Endometrium (tissue), 2 donors: ENCODE data around the gene LHFPL3.
"Not testable (repeated sequence)": the region's sequence is repeated elsewhere in the genome, so short reads cannot be mapped to it uniquely, and the experiment has no call there.

ENCODE experiments used
- FAIRE-seq: peaks from 2 replicates; lab custom pipeline; 2012; peaks lifted over from hg19 to GRCh38; lab: Jason Lieb, UNC
- donor health status: control.
- donor health status: control.

Gene LHFPL3

GRCh38 chr7:104482362-104483037, 154.1 kb downstream of the LHFPL3 start:
- no peak for FAIRE-seq

GRCh38 chr7:104486931-104487330, 158.5 kb downstream of the LHFPL3 start:
- no peak for FAIRE-seq

- FAIRE-seq, result no peak
Observed at GRCh38 chr7:104487642-104488041, 159.2 kb downstream of the LHFPL3 start.

DNA sequence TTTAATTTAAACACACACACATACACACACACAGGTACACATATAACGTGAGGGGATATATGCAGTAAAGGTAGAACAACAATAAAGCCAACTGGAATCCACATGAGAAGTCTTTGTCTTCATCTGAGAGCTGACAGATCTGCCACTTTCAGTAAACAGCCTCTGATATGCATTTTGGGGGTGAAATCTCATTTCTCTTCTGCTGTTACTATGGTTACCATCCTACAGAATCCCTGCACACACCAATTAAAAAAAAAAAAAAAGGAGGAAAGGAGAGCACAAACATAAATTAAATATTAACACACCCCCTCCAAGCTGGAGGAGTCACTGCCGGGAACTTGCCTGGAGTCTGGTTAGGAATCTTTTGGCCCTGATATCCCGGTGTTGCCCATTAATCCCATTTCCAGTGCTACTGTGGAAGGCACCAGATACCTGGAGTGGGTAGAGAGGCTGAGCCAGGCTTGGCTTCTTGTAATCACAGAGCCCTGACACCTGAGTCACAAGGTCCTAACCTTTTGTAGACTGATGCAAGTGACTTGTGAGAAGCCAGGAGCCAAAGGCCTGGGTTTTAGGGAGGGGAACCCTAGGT, 169.1 kb downstream of the LHFPL3 start:
- FAIRE-seq, result no peak

DNA sequence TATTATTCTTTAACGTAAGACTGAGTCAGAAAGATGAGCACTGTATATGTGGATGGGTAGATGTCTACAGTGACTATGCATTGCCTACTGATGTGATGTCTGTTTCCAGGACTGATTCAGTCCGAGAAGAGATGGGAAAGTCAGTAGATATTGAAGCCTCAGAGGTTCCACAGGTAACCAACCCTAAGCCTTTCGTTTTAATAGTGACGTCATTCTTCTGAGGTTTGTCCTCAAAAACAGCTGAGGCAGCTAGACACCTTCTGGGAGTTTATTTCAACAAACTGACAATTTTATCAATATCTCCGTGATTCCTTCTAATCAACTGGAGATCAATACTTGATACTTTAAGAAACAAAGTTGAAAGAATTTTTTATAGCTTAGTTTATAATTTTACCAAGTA, 171.6 kb downstream of the LHFPL3 start:
- FAIRE-seq, result no peak

DNA sequence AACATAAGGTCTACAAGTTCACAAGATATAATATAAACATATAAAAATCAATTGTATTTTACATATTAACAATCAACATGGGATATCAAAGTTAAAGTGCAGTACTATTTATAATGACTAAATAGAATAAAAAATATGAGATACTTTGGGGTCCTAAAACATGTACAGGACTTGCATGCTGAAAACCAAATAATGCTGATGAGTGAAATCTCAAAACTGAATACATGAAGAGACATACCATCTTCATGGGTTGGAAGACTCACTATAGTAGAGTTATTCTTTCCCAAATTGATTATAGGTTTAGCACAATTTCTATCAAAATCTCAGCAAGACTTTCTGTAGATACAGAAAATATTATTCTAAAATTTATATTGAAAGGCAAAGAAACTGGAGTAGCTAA, 181.5 kb downstream of the LHFPL3 start:
- FAIRE-seq, result no peak

- FAIRE-seq, result no peak
Observed at GRCh38 chr7:104524853-104525252, 196.4 kb downstream of the LHFPL3 start.

GRCh38 chr7:104528142-104528541, 199.7 kb downstream of the LHFPL3 start:
- peak; percentile 18 for FAIRE-seq

- FAIRE-seq, result no peak
Observed at GRCh38 chr7:104529567-104529966, 201.2 kb downstream of the LHFPL3 start.

DNA sequence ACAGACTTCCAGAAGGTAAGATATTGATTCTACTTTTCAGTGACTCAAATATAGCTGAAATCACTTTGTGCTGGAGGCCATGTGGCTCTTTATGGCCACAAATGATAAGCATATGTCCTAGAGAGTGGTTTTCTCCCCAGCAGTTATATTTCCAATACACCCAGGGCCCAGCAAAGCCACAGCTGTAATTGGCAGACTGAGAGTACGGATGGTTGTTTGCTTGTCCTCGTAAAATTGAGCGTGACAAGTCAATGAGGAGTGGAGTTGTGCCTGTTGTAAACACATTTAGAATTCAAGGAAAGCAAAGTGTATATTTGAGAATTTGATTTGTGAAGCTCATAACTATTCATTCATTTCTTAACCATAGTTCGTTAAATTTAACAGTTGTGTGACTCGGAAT, 201.8 kb downstream of the LHFPL3 start:
- peak; percentile 67 for FAIRE-seq

- no peak for FAIRE-seq
Observed at GRCh38 chr7:104534149-104534548, 205.7 kb downstream of the LHFPL3 start.

DNA sequence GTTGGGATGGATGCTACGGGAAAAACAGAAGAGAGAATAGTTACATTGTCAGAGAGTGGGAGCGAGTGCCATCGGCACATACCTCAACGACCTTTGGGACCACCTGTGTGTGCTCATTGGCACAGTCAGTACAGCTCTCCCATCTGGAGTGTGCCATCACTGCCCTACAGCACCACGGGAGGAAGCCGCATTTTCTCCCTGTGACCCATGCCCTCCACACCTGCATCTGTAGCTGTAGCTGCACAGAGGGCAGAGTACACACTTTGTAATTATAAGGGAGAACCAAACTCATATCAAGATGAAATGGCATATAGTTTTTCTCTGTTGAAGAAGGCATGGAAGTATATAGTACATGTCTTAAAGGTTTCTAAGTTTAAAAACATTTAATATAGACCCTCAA, 207.4 kb downstream of the LHFPL3 start:
- FAIRE-seq, result no peak

- no peak for FAIRE-seq
Observed at GRCh38 chr7:104536956-104537355, 208.6 kb downstream of the LHFPL3 start.

- FAIRE-seq, result no peak
Observed at GRCh38 chr7:104538152-104538551, 209.7 kb downstream of the LHFPL3 start.

DNA sequence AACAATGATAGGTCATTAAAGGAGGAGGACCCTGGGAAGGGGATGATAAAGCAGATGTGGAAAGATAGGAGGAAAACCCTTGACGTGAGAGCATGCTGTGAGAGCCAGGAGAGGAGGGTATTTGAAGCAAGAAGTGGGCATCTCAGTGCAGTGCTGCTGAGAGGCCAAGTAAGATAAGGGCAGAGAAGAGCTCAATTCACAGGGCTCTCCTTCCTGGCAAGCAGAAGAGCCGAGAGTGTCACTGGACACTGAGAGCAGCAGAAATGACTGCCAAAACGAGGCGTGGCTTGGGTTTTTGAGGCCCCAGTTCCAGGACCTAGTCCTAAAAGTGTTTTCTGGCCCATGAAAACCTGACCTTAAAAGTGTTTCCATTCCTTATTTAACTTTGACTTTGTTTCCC, 213.5 kb downstream of the LHFPL3 start:
- FAIRE-seq, result no peak

GRCh38 chr7:104548861-104549260, 220.5 kb downstream of the LHFPL3 start:
- FAIRE-seq, result no peak

- peak; percentile 68 for FAIRE-seq
Observed at GRCh38 chr7:104550362-104550761, 222.0 kb downstream of the LHFPL3 start.

DNA sequence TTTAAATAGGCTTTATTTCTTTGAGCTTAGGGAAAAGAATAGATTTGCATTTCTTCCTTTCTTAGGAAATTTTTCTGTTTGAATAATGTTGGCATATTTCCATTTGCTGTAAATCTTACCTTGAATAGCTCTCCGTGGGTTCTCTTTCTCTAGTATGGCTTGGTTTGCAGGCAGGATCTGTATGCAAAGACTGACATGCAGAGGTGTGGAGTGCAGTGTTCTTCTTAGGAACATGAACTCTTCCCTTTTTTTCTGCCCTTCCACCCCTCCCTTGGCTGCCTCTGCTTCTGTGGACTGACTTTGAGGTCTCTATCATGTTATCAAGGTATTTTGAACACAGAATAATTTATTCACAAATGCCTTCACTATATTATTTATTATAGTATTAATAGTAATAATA, 222.8 kb downstream of the LHFPL3 start:
- no peak for FAIRE-seq

DNA sequence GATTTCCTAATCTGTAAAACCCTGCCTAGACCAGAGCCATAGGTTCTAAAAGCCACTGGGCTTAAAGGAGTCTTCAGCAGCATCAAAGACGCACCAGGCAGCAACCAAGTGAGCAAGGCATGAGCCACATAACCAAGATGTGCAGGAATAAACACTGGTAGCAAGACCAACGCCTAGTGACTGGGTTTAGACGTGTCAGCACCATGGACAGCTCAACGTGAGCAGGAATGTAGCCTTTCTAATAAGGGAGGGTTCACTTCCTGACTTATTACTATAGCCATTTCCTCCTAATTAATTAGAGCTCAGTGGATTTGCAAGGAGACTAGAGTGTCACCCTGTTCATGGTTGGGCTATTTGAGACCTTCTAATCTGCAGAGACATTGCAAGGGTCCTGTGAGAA, 223.7 kb downstream of the LHFPL3 start:
- peak; percentile 37 for FAIRE-seq

DNA sequence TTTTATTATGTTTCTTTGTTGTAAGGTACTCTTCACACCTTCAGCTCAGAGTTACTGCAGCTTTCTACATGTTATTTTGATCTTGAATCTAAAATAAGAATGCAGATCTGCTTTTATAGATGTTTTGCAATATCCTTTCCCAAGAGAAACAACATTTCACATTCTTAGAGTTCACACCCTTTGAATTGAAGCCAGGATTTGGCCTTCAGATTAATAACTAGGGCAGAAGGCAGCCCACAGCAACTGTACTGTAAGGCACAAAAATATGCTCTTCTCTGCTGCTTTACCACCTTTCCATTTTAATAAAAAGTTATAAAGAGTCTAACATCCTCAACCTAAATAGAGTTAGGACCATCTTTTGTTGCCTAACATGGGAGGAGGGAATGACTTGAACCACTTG, 224.7 kb downstream of the LHFPL3 start:
- no peak for FAIRE-seq

- FAIRE-seq, result not testable (repeated sequence)
Observed at GRCh38 chr7:104563350-104563901, 235.0 kb downstream of the LHFPL3 start.

GRCh38 chr7:104569751-104570150, 241.3 kb downstream of the LHFPL3 start:
- FAIRE-seq, result no peak

- no peak for FAIRE-seq
Observed at GRCh38 chr7:104572554-104572953, 244.2 kb downstream of the LHFPL3 start.

DNA sequence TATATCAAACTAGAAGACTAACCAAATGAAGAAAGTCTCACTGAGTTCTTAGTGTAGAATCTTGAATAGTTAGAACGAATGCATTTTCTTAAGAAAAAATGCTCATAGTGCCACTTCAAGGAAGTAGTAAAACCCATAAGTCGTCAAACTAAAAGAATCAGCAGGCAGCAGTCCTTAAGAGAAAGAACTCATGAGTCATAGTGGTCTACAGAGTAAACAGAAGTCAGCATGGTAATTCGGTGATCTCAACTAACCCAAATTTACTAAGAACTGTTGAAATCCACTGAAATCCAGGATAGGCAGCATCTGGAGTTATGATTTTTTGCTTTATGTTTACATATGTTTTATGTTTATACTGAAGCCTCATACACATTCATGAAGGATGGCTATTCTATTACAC, 256.2 kb downstream of the LHFPL3 start:
- FAIRE-seq, result no peak
